Lower leg skin (tissue), 3 donors: ENCODE results near the gene NOP9.

Experiments used
- POLR2A ChIP-seq, 2 donors: fragments of 450-650 bp; IDR thresholded peaks; one replicate each; pipeline ENCODE4 v1.6.1; 2016 to 2017; ENCODE audit warnings: antibody characterized with exemption in 2 of 2, mild to moderate bottlenecking in 1 of 2, moderate library complexity in 1 of 2
- TF ChIP-seq, protein P1 (sequence below), 3 donors: fragments of 450-650 bp; IDR thresholded peaks; one replicate each; pipeline ENCODE4 v1.5.1; 2016; ENCODE audit warnings: antibody characterized with exemption in 3 of 3, mild to moderate bottlenecking in 3 of 3, moderate library complexity in 2 of 3

DNA sequence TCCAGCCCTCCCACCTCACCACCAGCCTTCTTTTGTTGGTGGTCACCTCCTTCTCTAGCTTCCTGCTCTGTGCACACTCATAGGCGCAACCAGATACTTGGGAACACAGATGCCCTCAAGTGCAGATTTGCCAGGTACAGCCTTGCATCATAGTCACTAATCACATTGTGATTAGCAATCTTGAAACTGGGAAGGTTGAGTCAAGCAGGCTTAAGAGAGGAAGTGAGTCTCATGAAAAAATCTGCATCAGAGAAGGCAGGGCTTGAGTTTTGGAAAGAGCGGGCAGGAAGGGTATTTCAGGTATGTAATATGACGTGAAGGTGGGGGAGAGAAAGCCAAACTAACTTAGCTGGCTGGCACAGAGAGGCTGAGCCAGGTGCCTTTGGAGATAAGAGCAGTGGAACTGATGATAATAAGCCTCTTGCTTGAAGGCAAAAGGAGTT, 25.5 kb upstream of the NOP9 start:
- TF ChIP-seq, protein P1, sequence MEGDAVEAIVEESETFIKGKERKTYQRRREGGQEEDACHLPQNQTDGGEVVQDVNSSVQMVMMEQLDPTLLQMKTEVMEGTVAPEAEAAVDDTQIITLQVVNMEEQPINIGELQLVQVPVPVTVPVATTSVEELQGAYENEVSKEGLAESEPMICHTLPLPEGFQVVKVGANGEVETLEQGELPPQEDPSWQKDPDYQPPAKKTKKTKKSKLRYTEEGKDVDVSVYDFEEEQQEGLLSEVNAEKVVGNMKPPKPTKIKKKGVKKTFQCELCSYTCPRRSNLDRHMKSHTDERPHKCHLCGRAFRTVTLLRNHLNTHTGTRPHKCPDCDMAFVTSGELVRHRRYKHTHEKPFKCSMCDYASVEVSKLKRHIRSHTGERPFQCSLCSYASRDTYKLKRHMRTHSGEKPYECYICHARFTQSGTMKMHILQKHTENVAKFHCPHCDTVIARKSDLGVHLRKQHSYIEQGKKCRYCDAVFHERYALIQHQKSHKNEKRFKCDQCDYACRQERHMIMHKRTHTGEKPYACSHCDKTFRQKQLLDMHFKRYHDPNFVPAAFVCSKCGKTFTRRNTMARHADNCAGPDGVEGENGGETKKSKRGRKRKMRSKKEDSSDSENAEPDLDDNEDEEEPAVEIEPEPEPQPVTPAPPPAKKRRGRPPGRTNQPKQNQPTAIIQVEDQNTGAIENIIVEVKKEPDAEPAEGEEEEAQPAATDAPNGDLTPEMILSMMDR (IDR thresholded peaks at IDR 0.05): no peak
- no peak for TF ChIP-seq POLR2A (IDR thresholded peaks at IDR 0.05)
